ENCODE results near the gene RAB5A.

- TF ChIP-seq, protein P1, sequence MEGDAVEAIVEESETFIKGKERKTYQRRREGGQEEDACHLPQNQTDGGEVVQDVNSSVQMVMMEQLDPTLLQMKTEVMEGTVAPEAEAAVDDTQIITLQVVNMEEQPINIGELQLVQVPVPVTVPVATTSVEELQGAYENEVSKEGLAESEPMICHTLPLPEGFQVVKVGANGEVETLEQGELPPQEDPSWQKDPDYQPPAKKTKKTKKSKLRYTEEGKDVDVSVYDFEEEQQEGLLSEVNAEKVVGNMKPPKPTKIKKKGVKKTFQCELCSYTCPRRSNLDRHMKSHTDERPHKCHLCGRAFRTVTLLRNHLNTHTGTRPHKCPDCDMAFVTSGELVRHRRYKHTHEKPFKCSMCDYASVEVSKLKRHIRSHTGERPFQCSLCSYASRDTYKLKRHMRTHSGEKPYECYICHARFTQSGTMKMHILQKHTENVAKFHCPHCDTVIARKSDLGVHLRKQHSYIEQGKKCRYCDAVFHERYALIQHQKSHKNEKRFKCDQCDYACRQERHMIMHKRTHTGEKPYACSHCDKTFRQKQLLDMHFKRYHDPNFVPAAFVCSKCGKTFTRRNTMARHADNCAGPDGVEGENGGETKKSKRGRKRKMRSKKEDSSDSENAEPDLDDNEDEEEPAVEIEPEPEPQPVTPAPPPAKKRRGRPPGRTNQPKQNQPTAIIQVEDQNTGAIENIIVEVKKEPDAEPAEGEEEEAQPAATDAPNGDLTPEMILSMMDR (IDR thresholded peaks at IDR 0.05), result no peak
- no peak for TF ChIP-seq POLR2A (IDR thresholded peaks at IDR 0.05)
These were observed 13.8 kb downstream of the RAB5A start for GRCh38 chr3:19960696-19961095.
